HUES48 (cell line): ENCODE results near the gene GNPTAB.

ENCODE experiments used
- H3K27ac ChIP-seq: one replicate; pipeline ENCODE4 v1.7.0; 2013; ENCODE audit warnings: low read depth, low read length, inconsistent platforms
- H3K27me3 ChIP-seq: 2 replicates; pipeline ENCODE4 v1.6.1; 2013; ENCODE audit warnings: mild to moderate bottlenecking, low read length; ENCODE audit not compliant: control insufficient read depth, insufficient read depth
- H3K36me3 ChIP-seq: 2 replicates; pipeline ENCODE4 v1.6.1; 2013; ENCODE audit warnings: low read length; ENCODE audit not compliant: control insufficient read depth, insufficient read depth
- H3K4me1 ChIP-seq: 2 replicates; pipeline ENCODE4 v1.6.1; 2013; ENCODE audit warnings: mild to moderate bottlenecking, low read length; ENCODE audit not compliant: control insufficient read depth, insufficient read depth
- H3K4me3 ChIP-seq: 2 replicates; pipeline ENCODE4 v1.5.1; 2013; ENCODE audit warnings: mild to moderate bottlenecking, low read depth, low read length
- H3K9ac ChIP-seq: 2 replicates; pipeline ENCODE4 v1.6.1; 2013; ENCODE audit warnings: mild to moderate bottlenecking, low read depth, low read length, moderate library complexity
- H3K9me3 ChIP-seq: 2 replicates; pipeline ENCODE4 v1.6.1; 2013; ENCODE audit warnings: low read length; ENCODE audit not compliant: control insufficient read depth, insufficient read depth

The GNPTAB gene

DNA sequence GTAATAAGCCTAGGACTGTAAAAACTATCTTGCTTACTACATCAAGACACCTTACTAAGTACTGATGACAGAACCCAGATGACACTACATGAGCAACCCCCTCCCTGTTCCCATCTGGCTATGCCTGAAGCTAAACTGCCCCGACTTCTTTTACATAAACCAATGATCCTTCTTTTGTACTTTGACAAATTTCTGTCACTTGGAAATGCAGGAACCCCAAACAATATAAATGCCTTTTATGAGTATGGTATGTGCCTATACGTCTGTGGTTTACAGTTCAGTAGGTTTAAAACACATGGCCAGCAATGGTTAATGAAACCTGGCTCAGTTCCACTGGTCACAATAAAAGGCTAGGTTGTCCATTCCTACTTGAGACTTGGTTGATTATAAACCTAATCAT, 97.6 kb downstream of the GNPTAB start:
- Histone ChIP-seq H3K4me1 (no peaks in the 10 kb centered on the region), H3K27me3 (no peaks in the 10 kb centered on the region), H3K9ac (no peak overlapping the region), H3K4me3 (no peak overlapping the region), H3K9me3 (no peaks in the 10 kb centered on the region), H3K27ac (no peak overlapping the region), H3K36me3 (0 out of 2 replicates have a peak, but pooled peaks cover 4% of the 10 kb centered on the region)

DNA sequence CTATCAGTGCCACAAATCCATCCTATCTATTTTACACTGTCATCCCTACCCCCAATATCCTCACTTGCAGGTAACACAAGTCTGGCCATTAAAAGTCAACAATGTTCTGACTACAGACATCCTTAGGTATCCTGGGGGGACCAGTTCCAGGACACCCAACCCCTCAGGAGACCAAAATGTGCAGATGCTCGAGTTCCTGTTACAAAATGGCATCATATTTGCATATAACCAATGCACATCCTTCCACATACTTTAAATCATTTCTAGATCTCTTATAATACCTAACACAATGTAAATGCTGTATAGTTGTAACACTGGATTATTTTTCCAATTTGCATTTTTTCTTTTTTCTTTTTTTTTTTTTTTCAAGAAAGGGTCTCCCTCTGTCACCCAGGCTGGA, 98.4 kb downstream of the GNPTAB start:
- Histone ChIP-seq H3K36me3 (0 out of 2 replicates have a peak, but pooled peaks cover 4% of the 10 kb centered on the region), H3K4me1 (no peaks in the 10 kb centered on the region), H3K27ac (no peak overlapping the region), H3K27me3 (no peaks in the 10 kb centered on the region), H3K9me3 (no peaks in the 10 kb centered on the region), H3K9ac (no peak overlapping the region), H3K4me3 (no peak overlapping the region)

DNA sequence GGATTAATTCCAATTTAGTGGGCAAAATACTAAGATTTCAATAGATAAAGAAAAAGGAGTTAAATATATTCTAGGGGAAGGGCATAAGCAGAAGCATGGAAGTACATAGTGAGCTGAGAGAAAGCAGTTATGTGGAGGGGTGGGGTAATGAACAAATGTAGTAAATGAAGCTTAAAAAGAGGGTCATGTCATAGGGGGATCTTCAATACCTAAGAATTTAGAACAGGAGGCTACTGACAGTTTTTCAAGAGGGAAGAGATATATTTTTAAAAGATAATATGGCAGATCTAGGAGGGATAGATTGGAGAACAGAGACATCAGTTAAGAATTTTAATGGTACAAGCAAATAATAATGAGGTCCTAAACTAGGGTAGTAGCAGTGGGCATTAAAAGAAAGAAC, 100.9 kb downstream of the GNPTAB start:
- peaks cover 16% of the 10 kb centered on the region; the same call in 1 of the 2 replicates for H3K36me3 ChIP-seq

DNA sequence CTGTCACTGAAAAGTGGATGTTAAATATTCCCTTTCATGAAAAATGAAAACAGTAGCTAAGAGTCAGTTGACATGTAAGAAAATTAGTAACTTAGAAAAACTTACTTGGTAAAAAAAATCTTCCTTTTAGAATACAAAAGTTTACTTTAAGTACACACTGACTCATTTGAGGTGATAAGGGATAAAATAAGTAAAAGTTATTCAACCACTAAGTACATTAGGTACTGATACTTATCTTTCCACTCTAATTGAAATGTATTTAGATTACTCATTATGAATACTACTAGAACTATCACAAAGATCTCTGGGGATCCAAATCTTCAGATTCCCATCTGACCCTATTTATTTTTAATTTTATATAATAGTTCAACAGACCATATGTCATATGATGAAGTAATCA, 103.7 kb downstream of the GNPTAB start:
- no peaks in the 10 kb centered on the region for H3K4me1 ChIP-seq
- H3K27ac ChIP-seq, result no peak overlapping the region
- no peak overlapping the region for H3K9ac ChIP-seq
- H3K36me3 ChIP-seq, result peaks cover 27% of the 10 kb centered on the region
- H3K4me3 ChIP-seq, result no peak overlapping the region
- no peaks in the 10 kb centered on the region for H3K27me3 ChIP-seq
- H3K9me3 ChIP-seq, result no peaks in the 10 kb centered on the region

More for the DNA sequence above, 100.9 kb downstream of the GNPTAB start:
- Histone ChIP-seq H3K27me3 (no peaks in the 10 kb centered on the region), H3K27ac (no peak overlapping the region), H3K9ac (no peak overlapping the region), H3K4me3 (no peak overlapping the region), H3K4me1 (no peaks in the 10 kb centered on the region), H3K9me3 (no peaks in the 10 kb centered on the region)

DNA sequence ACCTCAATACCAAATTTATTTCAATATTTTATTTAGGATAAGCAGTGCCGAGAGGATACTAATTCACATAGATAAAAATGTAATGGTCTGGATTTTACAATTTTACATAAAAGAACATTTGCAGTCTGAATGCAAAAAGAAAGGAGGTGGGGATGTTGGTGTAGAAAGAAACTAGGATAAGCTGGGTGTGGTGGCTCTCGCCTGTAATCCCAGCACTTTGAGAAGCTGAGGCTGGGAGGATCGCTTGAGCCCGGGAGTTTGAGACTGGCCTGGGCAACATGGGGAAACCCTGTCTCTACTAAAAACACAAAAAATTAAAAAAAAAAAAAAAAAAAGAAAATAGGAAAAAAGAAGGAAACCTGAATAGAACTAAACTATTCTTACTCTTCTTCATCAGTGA, 108.4 kb downstream of the GNPTAB start:
- H3K27ac ChIP-seq, result no peak overlapping the region
- H3K4me3 ChIP-seq, result no peak overlapping the region
- peaks cover 27% of the 10 kb centered on the region for H3K36me3 ChIP-seq
- H3K27me3 ChIP-seq, result no peaks in the 10 kb centered on the region
- H3K9ac ChIP-seq, result no peak overlapping the region
- H3K9me3 ChIP-seq, result no peaks in the 10 kb centered on the region
- H3K4me1 ChIP-seq, result no peaks in the 10 kb centered on the region

DNA sequence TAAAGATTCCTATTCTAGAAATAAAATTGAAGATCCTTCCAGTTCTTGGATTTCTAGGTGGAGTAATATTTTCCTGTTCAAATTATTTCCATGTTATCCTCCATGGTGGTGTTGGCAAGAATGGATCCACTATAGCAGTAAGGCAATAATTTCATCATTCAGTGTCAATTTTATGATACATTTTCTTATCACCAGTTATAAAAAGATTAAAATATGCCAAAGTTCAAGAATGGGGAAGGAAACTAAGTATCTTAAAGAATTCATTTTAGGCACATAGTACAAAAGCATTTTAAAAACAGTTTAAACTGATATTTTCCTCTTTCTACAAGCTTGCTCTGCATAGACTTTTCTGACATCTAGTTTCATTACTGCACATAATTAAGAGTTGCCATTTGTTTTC, 110.6 kb downstream of the GNPTAB start:
- Histone ChIP-seq H3K9ac (no peak overlapping the region), H3K9me3 (no peaks in the 10 kb centered on the region), H3K4me1 (peaks cover 4% of the 10 kb centered on the region; the same call in 1 of the 2 replicates), H3K36me3 (peaks cover 17% of the 10 kb centered on the region), H3K4me3 (no peak overlapping the region), H3K27ac (no peak overlapping the region), H3K27me3 (no peaks in the 10 kb centered on the region)

DNA sequence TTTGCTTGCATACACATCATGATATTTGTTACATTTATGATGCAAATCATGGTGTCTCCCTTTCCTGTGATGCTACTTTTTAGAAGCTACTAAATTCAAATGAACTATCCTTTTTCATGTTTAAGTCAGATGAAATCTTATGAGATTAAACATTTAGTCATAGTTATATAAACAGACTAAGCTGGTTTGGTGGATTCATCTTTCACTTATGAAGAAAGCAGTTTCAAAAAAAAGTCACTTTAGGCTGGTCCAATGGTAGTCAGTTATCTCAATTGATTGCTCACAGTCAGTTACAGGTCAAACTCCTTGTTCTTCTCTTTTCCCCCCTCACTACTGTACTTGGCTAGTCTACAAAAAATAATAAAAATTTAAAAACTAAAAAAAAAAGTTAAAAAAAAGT, 111.2 kb downstream of the GNPTAB start:
- Histone ChIP-seq H3K4me1 (peaks cover 4% of the 10 kb centered on the region; the same call in 1 of the 2 replicates), H3K27ac (no peak overlapping the region), H3K36me3 (peaks cover 13% of the 10 kb centered on the region), H3K4me3 (no peak overlapping the region), H3K9me3 (no peaks in the 10 kb centered on the region), H3K9ac (no peak overlapping the region), H3K27me3 (no peaks in the 10 kb centered on the region)

DNA sequence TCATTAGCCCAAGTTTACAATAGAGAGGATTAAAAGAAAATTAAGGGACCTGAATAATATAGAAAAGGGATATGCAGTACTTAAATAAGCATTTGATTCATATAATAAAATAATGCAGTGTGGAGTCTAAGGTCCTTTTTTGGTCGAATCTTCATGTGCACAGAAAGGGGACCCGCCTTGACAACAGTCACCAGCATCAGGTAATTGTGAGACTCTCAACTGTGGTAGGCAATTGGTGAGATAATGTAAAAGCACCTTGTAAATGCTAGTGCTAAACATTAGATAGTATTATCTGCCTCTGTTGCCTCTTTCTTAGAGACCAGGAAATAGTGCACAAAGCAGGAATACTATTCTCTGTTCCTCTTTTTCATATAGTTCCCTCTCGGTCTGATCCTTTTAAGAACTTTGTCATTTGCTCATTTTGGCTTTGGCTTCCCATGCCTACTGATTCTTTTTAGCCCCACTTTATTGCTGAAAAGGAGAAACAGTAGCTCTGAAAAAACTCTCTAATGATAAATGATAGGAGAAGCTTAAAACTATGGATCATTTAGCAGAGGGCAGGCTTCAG, 115.8 kb downstream of the GNPTAB start:
- no peak overlapping the region for H3K4me3 ChIP-seq
- H3K27ac ChIP-seq, result no peak overlapping the region
- no peaks in the 10 kb centered on the region for H3K9me3 ChIP-seq
- no peaks in the 10 kb centered on the region for H3K27me3 ChIP-seq
- peaks cover 4% of the 10 kb centered on the region; the same call in 1 of the 2 replicates for H3K4me1 ChIP-seq
- peaks cover under 1% of the 10 kb centered on the region for H3K36me3 ChIP-seq
- no peak overlapping the region for H3K9ac ChIP-seq

DNA sequence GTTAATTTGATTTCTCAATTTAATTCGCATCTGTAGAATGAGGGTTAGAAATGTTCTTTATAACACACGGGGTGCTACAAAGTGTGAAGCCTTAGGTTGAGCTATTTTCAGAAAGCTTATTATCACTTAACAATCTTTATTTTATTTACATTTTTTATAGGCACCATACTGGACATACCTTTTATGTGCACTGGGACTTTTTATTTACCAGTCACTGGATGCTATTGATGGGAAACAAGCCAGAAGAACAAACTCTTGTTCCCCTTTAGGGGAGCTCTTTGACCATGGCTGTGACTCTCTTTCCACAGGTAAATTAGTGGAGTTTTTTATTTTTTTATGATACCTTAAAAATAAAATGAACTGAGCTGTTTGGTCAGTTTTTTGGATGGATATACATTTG, 116.8 kb downstream of the GNPTAB start:
- Histone ChIP-seq H3K9me3 (no peaks in the 10 kb centered on the region), H3K4me3 (no peak overlapping the region), H3K9ac (no peak overlapping the region), H3K4me1 (peaks cover 4% of the 10 kb centered on the region; the same call in 1 of the 2 replicates), H3K36me3 (no peaks in the 10 kb centered on the region; the same call in 1 of the 2 replicates), H3K27ac (no peak overlapping the region), H3K27me3 (no peaks in the 10 kb centered on the region)

DNA sequence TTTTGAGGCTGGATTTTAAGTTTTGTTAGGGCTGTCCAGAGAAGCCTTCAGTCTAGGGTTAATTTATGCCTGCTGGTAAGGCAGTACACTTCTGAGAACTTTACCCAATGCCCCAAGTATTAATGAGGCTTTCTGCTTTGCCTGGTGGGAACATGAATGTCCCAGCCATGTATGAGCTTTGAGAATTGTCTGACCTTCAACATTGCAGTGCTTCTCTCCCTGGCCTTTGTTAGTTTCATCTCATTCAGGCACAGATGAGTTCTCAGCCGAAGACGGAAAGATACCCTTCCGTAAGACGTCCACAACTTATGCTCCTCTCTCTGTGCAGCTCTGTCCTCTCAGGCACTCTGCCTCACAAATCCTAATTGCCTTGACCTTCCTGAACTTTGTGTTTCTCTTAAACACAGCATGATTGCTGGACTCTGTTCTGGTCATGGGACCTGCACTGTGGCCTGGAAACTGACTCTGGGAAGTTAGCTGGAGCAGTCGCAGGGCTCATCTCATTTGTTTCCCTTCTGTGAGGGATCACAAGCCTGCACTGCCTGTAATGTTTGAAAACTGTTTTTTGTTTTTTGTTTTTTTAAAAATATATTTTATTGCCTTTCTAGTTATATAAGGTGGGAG, 117.6 kb downstream of the GNPTAB start:
- Histone ChIP-seq H3K4me3 (no peak overlapping the region), H3K4me1 (peaks cover 4% of the 10 kb centered on the region; the same call in 1 of the 2 replicates), H3K9me3 (no peaks in the 10 kb centered on the region), H3K9ac (no peak overlapping the region), H3K27me3 (no peaks in the 10 kb centered on the region), H3K27ac (no peak overlapping the region), H3K36me3 (no peaks in the 10 kb centered on the region; the same call in 1 of the 2 replicates)

DNA sequence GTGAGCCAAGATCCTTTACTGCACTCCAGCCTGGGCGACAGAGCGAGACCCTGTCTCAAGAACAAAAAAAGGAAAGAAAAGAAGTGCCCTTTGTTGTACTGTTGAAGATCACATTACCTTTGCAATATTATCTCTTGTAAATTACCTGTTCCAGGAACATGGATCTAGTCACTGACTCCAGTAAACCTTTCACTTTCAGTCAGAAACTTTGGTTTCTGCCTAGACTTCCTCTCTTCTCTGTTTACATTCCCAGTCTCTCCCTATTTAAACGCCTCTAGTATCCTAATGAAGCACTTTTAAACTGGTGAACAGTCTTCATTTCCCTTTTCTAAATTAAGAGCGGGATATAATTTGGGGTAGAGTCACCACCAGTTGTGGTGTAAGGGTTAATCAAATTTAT, 120.5 kb downstream of the GNPTAB start:
- no peaks in the 10 kb centered on the region for H3K36me3 ChIP-seq
- H3K9me3 ChIP-seq, result no peaks in the 10 kb centered on the region
- no peaks in the 10 kb centered on the region for H3K4me1 ChIP-seq
- no peak overlapping the region for H3K9ac ChIP-seq
- no peak overlapping the region for H3K27ac ChIP-seq
- no peak overlapping the region for H3K4me3 ChIP-seq
- H3K27me3 ChIP-seq, result no peaks in the 10 kb centered on the region
